ENCODE measurements around the gene RIPOR1.

The RIPOR1 gene

GRCh38 chr16:67552476-67552875 is 23.8 kb downstream of the RIPOR1 start:
- DNase-seq (ENCODE audit: low read depth, low spot score) = peak; percentile 29

- DNase-seq (ENCODE audit: low read depth, low spot score) = no peak
Measured at GRCh38 chr16:67555795-67556212, 27.2 kb downstream of the RIPOR1 start.

GRCh38 chr16:67558859-67559258 is 30.2 kb downstream of the RIPOR1 start:
- no peak for DNase-seq (ENCODE audit: low read depth, low spot score)

- DNase-seq (ENCODE audit: low read depth, low spot score) = no peak
Measured at GRCh38 chr16:67560827-67561342, 32.3 kb downstream of the RIPOR1 start.

- no peak for DNase-seq (ENCODE audit: low read depth, low spot score)
Measured at GRCh38 chr16:67561501-67561823, 32.8 kb downstream of the RIPOR1 start.

GRCh38 chr16:67561824-67562525 is 33.3 kb downstream of the RIPOR1 start:
- peak; percentile 96 for DNase-seq (ENCODE audit: low read depth, low spot score)

- DNase-seq (ENCODE audit: low read depth, low spot score) = peak; percentile 82
Measured at GRCh38 chr16:67562526-67562917, 33.9 kb downstream of the RIPOR1 start, which contains the start of gene CTCF. Gene CTCF, plus strand, starts transcription at chr16:67562526. Its CDS starts 48,307 bp downstream, at chr16:67610833.

- peak; percentile 77 for DNase-seq (ENCODE audit: low read depth, low spot score)
Measured at GRCh38 chr16:67562918-67563707, 34.5 kb downstream of the RIPOR1 start.

GRCh38 chr16:67563708-67564468 is 35.3 kb downstream of the RIPOR1 start:
- DNase-seq (ENCODE audit: low read depth, low spot score) = no peak

GRCh38 chr16:67565470-67566100 is 37.0 kb downstream of the RIPOR1 start:
- no peak for DNase-seq (ENCODE audit: low read depth, low spot score)

GRCh38 chr16:67571464-67571863 is 42.8 kb downstream of the RIPOR1 start:
- DNase-seq (ENCODE audit: low read depth, low spot score) = no peak

- DNase-seq (ENCODE audit: low read depth, low spot score) = no peak
Measured at GRCh38 chr16:67571981-67572431, 43.4 kb downstream of the RIPOR1 start.

- no peak for DNase-seq (ENCODE audit: low read depth, low spot score)
Measured at GRCh38 chr16:67579686-67580085, 51.1 kb downstream of the RIPOR1 start.

GRCh38 chr16:67580202-67580601 is 51.6 kb downstream of the RIPOR1 start:
- no peak for DNase-seq (ENCODE audit: low read depth, low spot score)

GRCh38 chr16:67593288-67593687 is 64.7 kb downstream of the RIPOR1 start:
- no peak for DNase-seq (ENCODE audit: low read depth, low spot score)

- DNase-seq (ENCODE audit: low read depth, low spot score) = no peak
Measured at GRCh38 chr16:67593701-67594100, 65.1 kb downstream of the RIPOR1 start.

- no peak for DNase-seq (ENCODE audit: low read depth, low spot score)
Measured at GRCh38 chr16:67594256-67594915, 65.8 kb downstream of the RIPOR1 start.

- no peak for DNase-seq (ENCODE audit: low read depth, low spot score)
Measured at GRCh38 chr16:67594956-67595355, 66.3 kb downstream of the RIPOR1 start.

All from ELF-1 (cell line).